Upper lobe of left lung (tissue), 6 donors: ENCODE measurements around the gene SLC25A26. TPM values are rescaled to one million over a fixed set of nuclear protein-coding genes. Genes with fewer than 3 reads are reported as not detected.

ENCODE experiments used
- ATAC-seq, 2 donors: fragments of 200-7000 bp; cut with Tn5 transposase; one replicate each; pipeline ENCODE4 v1.9.1; 2022; ENCODE audit warnings: mild to moderate bottlenecking in 2 of 2, moderate library complexity in 2 of 2; ENCODE audit not compliant: low FRiP score in 2 of 2
- DNase-seq, 2 donors: peaks; one replicate each; pipeline ENCODE4 v3.0.0-alpha.2; 2019 to 2020
- H3K27ac ChIP-seq, 4 donors: fragments of 200-600 bp; sonication (generic); one replicate each; pipeline ENCODE4 v1.5.1; 2016 to 2019
- H3K27me3 ChIP-seq, 4 donors: fragments of 200-600 bp; sonication (generic); one replicate each; pipeline ENCODE4 v1.5.1; 2017 to 2019
- H3K36me3 ChIP-seq, 4 donors: fragments of 200-600 bp; sonication (generic); one replicate each; pipeline ENCODE4 v1.5.1; 2016 to 2019
- H3K4me1 ChIP-seq, 4 donors: fragments of 200-600 bp; sonication (generic); one replicate each; pipeline ENCODE4 v1.5.1; 2018 to 2019
- H3K4me3 ChIP-seq, 4 donors: fragments of 200-600 bp; sonication (generic); one replicate each; pipeline ENCODE4 v1.5.1; 2017 to 2019; ENCODE audit warnings: mild to moderate bottlenecking in 2 of 4, moderate library complexity in 1 of 4
- H3K9me3 ChIP-seq, 4 donors: fragments of 200-600 bp; sonication (generic); one replicate each; pipeline ENCODE4 v1.5.1; 2018 to 2019
- EP300 ChIP-seq, 4 donors: sonication (generic); formaldehyde crosslinking; IDR thresholded peaks; one replicate each; pipeline ENCODE4 v1.5.1; 2017; ENCODE audit warnings: antibody characterized with exemption in 4 of 4, control low read depth in 2 of 4
- POLR2A ChIP-seq, 4 donors: fragments of 450-650 bp; IDR thresholded peaks; one replicate each; pipeline ENCODE4 v1.5.1; 2016 to 2017; ENCODE audit warnings: antibody characterized with exemption in 4 of 4, mild to moderate bottlenecking in 2 of 4
- POLR2AphosphoS5 ChIP-seq, 2 donors: sonication (generic); formaldehyde crosslinking; IDR thresholded peaks; one replicate each; pipeline ENCODE4 v1.5.1; 2017; ENCODE audit warnings: antibody characterized with exemption in 2 of 2
- WGBS, 2 donors: methylation state at CpG; one replicate each; pipeline ENCODE4 v1.1.5; 2017 to 2018; 5-methylcytosine and 5-hydroxymethylcytosine counted together
- total RNA-seq, 6 donors: library from RNA; depleted of rRNA in 4 of 6; stranded (reverse); fragments of >200 nt in 4 of 6; gene quantifications; one replicate each; pipeline versions ENCODE4 v1.1.0 to v1.2.1, GENCODE V29; 2016 to 2021
- TF ChIP-seq, protein P1 (sequence below), 6 experiments: fragments of 450-650 bp in 4 of 6; fragments of 200-600 bp in 2 of 6; sonication (generic) in 2 of 6; IDR thresholded peaks; one replicate each; pipeline ENCODE4 v1.5.1; 2016 to 2019; ENCODE audit warnings: antibody characterized with exemption in 6 of 6
- donor health status: DM: no; HTN: no; CAD: no; lungs with moderate emphysema.
- donor health status: DM: no; HTN: yes; CAD: no; lungs with severe emphysema.

SLC25A26 gene
- total RNA-seq, 6 donors from 2014 or later, result 8.4 to 18.8 (median 17.0) TPM

DNA sequence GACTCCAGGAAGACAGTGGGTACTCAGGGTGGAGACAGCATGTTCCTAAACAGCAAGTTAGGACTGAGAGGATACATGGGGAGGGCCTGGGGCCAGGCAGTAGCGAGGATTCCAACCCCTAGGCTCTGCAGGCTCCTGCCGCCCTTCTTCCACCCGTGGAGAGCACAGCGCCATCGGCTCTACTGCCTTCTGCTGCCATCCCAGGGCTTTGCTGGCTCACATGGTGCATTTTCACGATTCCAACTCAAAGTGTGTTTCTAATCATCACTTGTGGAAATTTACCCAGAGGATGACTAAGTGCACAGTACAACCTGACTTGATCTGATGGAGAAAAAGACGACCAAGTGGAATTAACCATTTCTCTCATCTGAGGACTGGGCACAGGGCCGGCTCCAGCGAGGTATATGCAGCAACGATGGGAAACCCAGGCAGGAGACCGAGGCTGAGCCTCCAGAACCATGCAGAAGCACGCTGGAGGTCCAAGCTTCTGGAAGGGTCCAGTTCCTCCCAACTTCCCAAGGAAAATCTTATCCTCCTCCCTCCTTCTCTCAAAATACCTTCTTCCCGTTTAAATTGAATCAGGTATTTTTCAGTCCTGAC, 175.5 kb downstream of the SLC25A26 start:
- no peaks in the 10 kb centered on the region for H3K27me3 ChIP-seq
- TF ChIP-seq EP300 (IDR thresholded peaks at IDR 0.05) (no peak), POLR2A (IDR thresholded peaks at IDR 0.05) (no peak), POLR2AphosphoS5 (IDR thresholded peaks at IDR 0.05) (no peak)
- TF ChIP-seq, protein P1, sequence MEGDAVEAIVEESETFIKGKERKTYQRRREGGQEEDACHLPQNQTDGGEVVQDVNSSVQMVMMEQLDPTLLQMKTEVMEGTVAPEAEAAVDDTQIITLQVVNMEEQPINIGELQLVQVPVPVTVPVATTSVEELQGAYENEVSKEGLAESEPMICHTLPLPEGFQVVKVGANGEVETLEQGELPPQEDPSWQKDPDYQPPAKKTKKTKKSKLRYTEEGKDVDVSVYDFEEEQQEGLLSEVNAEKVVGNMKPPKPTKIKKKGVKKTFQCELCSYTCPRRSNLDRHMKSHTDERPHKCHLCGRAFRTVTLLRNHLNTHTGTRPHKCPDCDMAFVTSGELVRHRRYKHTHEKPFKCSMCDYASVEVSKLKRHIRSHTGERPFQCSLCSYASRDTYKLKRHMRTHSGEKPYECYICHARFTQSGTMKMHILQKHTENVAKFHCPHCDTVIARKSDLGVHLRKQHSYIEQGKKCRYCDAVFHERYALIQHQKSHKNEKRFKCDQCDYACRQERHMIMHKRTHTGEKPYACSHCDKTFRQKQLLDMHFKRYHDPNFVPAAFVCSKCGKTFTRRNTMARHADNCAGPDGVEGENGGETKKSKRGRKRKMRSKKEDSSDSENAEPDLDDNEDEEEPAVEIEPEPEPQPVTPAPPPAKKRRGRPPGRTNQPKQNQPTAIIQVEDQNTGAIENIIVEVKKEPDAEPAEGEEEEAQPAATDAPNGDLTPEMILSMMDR (IDR thresholded peaks at IDR 0.05), result no peak
- H3K27ac ChIP-seq, result no peak overlapping the region
- 95 to 98% methylated on average over 13 of the region's 13 CpGs for WGBS, 2 donors
- peaks cover 8 to 73% (median 33%) of the 10 kb centered on the region in 4 donors for H3K36me3 ChIP-seq
- DNase-seq (no peak), ATAC-seq (no peak)
- no peak overlapping the region for H3K4me3 ChIP-seq
- H3K9me3 ChIP-seq, result no peaks in the 10 kb centered on the region
- peaks cover 0 to 5% (median 3%) of the 10 kb centered on the region in 4 donors for H3K4me1 ChIP-seq

DNA sequence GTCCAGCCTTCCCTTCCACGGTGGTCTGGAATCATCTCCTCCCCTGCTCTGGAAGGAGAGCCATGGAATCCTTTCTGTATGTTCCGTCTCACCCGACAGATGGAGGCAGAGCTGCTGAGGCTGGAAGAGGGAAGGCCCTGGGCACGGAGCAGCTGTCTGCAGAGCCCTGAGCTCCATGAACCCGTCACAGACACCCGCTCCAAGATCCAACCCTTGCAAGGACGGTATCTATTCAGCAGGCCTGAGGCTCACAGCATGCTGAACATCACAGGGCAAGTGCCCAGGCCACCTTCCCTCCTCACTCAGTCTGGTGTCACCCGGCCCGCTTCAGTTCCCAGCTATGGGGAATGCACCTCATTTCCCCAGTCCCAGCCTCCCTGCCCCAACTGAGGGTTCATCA, 176.1 kb downstream of the SLC25A26 start:
- ATAC-seq (no peak), DNase-seq (no peak)
- H3K36me3 ChIP-seq, result peaks cover 8 to 75% (median 35%) of the 10 kb centered on the region in 4 donors
- WGBS, 2 donors, result 96 to 98% methylated on average over 9 of the region's 9 CpGs
- TF ChIP-seq POLR2A (IDR thresholded peaks at IDR 0.05), result no peak
- no peak for TF ChIP-seq EP300 (IDR thresholded peaks at IDR 0.05)
- TF ChIP-seq, protein P1 (IDR thresholded peaks at IDR 0.05), result no peak
- TF ChIP-seq POLR2AphosphoS5 (IDR thresholded peaks at IDR 0.05), result no peak
- no peaks in the 10 kb centered on the region for H3K9me3 ChIP-seq
- H3K27me3 ChIP-seq, result no peaks in the 10 kb centered on the region
- H3K4me3 ChIP-seq, result no peak overlapping the region
- no peak overlapping the region for H3K27ac ChIP-seq
- H3K4me1 ChIP-seq, result peaks cover 0 to 5% (median 3%) of the 10 kb centered on the region in 4 donors

DNA sequence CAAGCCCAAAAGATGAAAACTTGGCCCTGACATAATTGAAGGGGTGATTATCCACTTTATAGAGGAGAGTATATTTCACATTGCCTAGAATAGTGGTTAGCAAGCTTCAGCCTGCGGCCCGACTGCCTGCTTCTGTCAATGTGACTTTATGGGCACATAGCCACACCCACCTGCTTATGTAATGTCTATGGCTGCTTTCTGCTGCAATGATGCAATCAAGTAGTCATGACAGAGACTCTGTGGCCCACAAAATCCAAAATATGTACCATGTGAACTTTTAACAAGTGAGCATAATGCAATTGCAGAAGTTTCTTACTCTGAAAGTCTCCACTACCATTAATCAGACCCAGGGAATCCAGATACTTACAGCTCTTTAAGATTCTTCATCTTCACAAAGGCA, 176.9 kb downstream of the SLC25A26 start:
- peaks cover 8 to 73% (median 35%) of the 10 kb centered on the region in 4 donors for H3K36me3 ChIP-seq
- H3K9me3 ChIP-seq, result no peaks in the 10 kb centered on the region
- 60 to 80% methylated on average over 1 to 2 of the region's 2 CpGs for WGBS, 2 donors
- H3K4me1 ChIP-seq, result peaks cover 0 to 5% (median 3%) of the 10 kb centered on the region in 4 donors
- peak in 1 of 2 donors; percentile 56 for ATAC-seq
- H3K27ac ChIP-seq, result no peak overlapping the region
- peak in 1 of 2 donors; percentile 41 for DNase-seq
- TF ChIP-seq POLR2AphosphoS5 (IDR thresholded peaks at IDR 0.05) (no peak), EP300 (IDR thresholded peaks at IDR 0.05) (no peak), POLR2A (IDR thresholded peaks at IDR 0.05) (no peak)
- TF ChIP-seq, protein P1 (IDR thresholded peaks at IDR 0.05), result no peak
- H3K4me3 ChIP-seq, result no peak overlapping the region
- no peaks in the 10 kb centered on the region for H3K27me3 ChIP-seq

DNA sequence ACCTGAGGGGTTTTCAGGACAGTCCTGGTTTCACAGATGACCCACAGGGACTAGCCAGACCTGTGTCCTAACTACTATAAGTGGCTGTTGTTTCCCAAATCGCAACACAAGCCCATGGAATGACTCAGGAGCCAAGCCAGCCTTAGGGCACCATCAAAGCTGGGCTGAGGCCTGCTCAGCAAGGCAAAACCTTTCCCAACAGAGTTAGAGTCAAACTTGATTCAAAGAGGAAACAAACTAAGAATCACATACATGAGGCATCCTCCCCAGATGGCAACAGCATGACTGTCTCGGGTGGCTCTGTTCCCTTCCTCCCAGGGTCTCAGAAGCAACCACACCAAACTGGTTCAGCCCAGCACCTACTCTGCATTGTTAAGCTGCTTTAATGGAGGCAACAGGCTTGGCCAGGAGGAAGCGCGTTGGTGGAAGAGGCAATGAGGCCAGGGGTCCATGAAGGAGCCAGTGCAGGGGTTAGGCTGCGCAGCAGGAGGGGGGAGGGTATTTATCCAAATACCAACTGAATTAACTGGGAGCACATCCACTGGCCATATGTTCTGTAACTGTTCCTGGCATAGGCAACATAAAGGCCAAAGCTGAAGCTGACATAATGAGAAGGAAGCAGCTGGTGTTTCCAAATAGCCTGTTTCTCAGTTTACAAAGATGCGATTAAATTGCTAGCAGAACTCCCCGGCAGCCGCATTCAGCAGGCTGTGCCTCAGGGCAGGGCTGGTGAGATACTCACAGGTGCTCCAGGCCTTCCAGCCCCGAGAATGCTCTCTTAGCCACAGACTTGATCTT, 177.6 kb downstream of the SLC25A26 start:
- Histone ChIP-seq H3K4me1 (peaks cover 0 to 7% (median 3%) of the 10 kb centered on the region in 4 donors), H3K36me3 (peaks cover 8 to 73% (median 32%) of the 10 kb centered on the region in 4 donors), H3K9me3 (no peaks in the 10 kb centered on the region), H3K4me3 (no peak overlapping the region), H3K27me3 (no peaks in the 10 kb centered on the region), H3K27ac (no peak overlapping the region)
- DNase-seq (no peak), ATAC-seq (no peak)
- 84 to 90% methylated on average over 8 to 9 of the region's 9 CpGs for WGBS, 2 donors
- TF ChIP-seq EP300 (IDR thresholded peaks at IDR 0.05), result no peak
- no peak for TF ChIP-seq POLR2A (IDR thresholded peaks at IDR 0.05)
- TF ChIP-seq POLR2AphosphoS5 (IDR thresholded peaks at IDR 0.05), result no peak
- TF ChIP-seq, protein P1 (IDR thresholded peaks at IDR 0.05), result no peak
